SK-N-SH treated with all-trans-retinoic acid at 6 μM for 48 hours (cell line): Measurements from ENCODE around the gene CRYGB.

Experiments used
- ARNTL ChIP-seq: fragments of 450-650 bp; formaldehyde crosslinking; IDR thresholded peaks from 2 replicates; pipeline ENCODE4 v1.5.0; 2020; ENCODE audit warnings: low read depth, mild to moderate bottlenecking, moderate library complexity, borderline replicate concordance
- ISL1 ChIP-seq: fragments of 250-450 bp; sonication (Bioruptor Pico); IDR thresholded peaks from 2 replicates; pipeline ENCODE4 v2.1.2; 2022; ENCODE audit warnings: mild to moderate bottlenecking, moderate library complexity
- OSR1 ChIP-seq: fragments of 250-450 bp; sonication (Bioruptor Pico); IDR thresholded peaks from 2 replicates; pipeline ENCODE4 v1.8.0; 2022; ENCODE audit warnings: moderate library complexity, mild to moderate bottlenecking, inconsistent platforms
- PPARA ChIP-seq: fragments of 250-450 bp; sonication (Bioruptor Pico); IDR thresholded peaks from 2 replicates; pipeline ENCODE4 v1.5.0; 2020; ENCODE audit warnings: mild to moderate bottlenecking, borderline replicate concordance
- TOX ChIP-seq: fragments of 250-450 bp; sonication (Bioruptor Pico); IDR thresholded peaks from 2 replicates; pipeline ENCODE4 v1.8.0; 2021; ENCODE audit warnings: mild to moderate bottlenecking, moderate library complexity, borderline replicate concordance
- ZFP3 ChIP-seq: fragments of 250-450 bp; sonication (Bioruptor Pico); IDR thresholded peaks from 2 replicates; pipeline ENCODE4 v1.5.0; 2020; ENCODE audit warnings: mild to moderate bottlenecking, moderate library complexity
- ZFP30 ChIP-seq: fragments of 450-650 bp; formaldehyde crosslinking; IDR thresholded peaks from 2 replicates; pipeline ENCODE4 v1.5.0; 2022; ENCODE audit warnings: mild to moderate bottlenecking, moderate library complexity
- TF ChIP-seq, protein P1 (sequence below): fragments of 250-450 bp; sonication (Bioruptor Pico); IDR thresholded peaks from 2 replicates; pipeline ENCODE4 v1.8.0; 2020; ENCODE audit warnings: mild to moderate bottlenecking, moderate library complexity, borderline replicate concordance
- TF ChIP-seq, protein P2 (sequence below): fragments of 250-450 bp; sonication (Bioruptor Pico); IDR thresholded peaks from 2 replicates; pipeline ENCODE4 v1.5.1; 2021; ENCODE audit warnings: mild to moderate bottlenecking, moderate library complexity
- TF ChIP-seq, protein P3 (sequence below): fragments of 250-450 bp; sonication (Bioruptor Pico); IDR thresholded peaks from 2 replicates; pipeline ENCODE4 v1.5.1; 2020; ENCODE audit warnings: low read depth, mild to moderate bottlenecking, moderate library complexity

DNA sequence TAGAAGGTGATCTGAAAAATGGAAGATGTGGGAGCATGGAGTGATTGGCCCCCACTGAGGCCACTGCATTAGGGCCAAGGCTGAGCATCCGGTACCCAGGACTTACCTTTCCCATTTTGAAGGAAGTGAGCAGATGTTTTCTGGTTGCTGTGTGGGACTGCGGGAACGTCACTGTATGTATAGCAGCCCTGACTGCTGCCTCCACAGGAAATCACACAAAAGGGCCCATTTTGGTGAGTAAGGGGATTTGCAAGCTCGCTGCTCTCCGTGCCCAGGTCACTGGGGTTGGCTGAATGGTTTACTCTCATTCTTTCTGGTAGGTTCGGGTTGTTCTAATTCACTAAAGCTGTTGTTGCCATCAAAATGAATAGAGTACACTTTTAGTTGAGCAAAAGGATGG is at the start of gene CRYGB:
- TF ChIP-seq, protein P1, sequence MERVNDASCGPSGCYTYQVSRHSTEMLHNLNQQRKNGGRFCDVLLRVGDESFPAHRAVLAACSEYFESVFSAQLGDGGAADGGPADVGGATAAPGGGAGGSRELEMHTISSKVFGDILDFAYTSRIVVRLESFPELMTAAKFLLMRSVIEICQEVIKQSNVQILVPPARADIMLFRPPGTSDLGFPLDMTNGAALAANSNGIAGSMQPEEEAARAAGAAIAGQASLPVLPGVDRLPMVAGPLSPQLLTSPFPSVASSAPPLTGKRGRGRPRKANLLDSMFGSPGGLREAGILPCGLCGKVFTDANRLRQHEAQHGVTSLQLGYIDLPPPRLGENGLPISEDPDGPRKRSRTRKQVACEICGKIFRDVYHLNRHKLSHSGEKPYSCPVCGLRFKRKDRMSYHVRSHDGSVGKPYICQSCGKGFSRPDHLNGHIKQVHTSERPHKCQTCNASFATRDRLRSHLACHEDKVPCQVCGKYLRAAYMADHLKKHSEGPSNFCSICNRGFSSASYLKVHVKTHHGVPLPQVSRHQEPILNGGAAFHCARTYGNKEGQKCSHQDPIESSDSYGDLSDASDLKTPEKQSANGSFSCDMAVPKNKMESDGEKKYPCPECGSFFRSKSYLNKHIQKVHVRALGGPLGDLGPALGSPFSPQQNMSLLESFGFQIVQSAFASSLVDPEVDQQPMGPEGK (CRISPR knock-in tag) = no peak
- no peak for TF ChIP-seq ZFP30
- TF ChIP-seq OSR1 (CRISPR knock-in tag) = no peak
- TF ChIP-seq TOX (CRISPR knock-in tag) = no peak
- TF ChIP-seq ISL1 (CRISPR knock-in tag) = no peak
- no peak for TF ChIP-seq ARNTL (CRISPR knock-in tag)
- TF ChIP-seq PPARA (CRISPR knock-in tag) = no peak
- TF ChIP-seq, protein P2, sequence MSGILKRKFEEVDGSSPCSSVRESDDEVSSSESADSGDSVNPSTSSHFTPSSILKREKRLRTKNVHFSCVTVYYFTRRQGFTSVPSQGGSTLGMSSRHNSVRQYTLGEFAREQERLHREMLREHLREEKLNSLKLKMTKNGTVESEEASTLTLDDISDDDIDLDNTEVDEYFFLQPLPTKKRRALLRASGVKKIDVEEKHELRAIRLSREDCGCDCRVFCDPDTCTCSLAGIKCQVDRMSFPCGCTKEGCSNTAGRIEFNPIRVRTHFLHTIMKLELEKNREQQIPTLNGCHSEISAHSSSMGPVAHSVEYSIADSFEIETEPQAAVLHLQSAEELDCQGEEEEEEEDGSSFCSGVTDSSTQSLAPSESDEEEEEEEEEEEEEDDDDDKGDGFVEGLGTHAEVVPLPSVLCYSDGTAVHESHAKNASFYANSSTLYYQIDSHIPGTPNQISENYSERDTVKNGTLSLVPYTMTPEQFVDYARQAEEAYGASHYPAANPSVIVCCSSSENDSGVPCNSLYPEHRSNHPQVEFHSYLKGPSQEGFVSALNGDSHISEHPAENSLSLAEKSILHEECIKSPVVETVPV (CRISPR knock-in tag) = no peak
- TF ChIP-seq, protein P3, sequence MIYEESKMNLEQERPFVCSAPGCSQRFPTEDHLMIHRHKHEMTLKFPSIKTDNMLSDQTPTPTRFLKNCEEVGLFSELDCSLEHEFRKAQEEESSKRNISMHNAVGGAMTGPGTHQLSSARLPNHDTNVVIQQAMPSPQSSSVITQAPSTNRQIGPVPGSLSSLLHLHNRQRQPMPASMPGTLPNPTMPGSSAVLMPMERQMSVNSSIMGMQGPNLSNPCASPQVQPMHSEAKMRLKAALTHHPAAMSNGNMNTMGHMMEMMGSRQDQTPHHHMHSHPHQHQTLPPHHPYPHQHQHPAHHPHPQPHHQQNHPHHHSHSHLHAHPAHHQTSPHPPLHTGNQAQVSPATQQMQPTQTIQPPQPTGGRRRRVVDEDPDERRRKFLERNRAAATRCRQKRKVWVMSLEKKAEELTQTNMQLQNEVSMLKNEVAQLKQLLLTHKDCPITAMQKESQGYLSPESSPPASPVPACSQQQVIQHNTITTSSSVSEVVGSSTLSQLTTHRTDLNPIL = no peak
- TF ChIP-seq ZFP3 (CRISPR knock-in tag) = no peak
